COLO829 (cell line): ENCODE measurements around the gene ABO.
"Not testable (repeated sequence)": the region's sequence is repeated elsewhere in the genome, so short reads cannot be mapped to it uniquely, and the experiment has no call there.

ENCODE experiments used
- DNase-seq: peaks from one replicate; pipeline ENCODE4 v3.0.0; 2012; ENCODE audit warnings: low spot score

Gene ABO

DNA sequence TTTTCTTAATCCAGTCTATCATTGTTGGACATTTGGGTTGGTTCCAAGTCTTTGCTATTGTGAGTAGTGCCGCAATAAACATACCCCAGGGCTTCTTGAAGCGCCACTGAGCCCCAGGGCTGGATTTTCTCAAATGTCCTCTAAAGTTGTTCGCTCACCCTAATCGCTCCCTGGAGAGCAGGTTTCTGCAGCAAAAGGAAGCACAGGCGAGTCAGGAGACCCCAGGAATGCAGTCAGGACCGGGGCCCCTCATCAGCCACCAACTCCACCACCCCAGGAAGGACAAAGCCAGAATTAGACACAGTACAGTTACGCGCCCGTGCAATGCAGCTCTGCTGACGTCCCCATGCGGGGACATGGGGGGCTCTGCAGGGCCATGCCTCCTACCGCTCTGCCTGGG, 50.2 kb downstream of the ABO start:
- no peak for DNase-seq

DNA sequence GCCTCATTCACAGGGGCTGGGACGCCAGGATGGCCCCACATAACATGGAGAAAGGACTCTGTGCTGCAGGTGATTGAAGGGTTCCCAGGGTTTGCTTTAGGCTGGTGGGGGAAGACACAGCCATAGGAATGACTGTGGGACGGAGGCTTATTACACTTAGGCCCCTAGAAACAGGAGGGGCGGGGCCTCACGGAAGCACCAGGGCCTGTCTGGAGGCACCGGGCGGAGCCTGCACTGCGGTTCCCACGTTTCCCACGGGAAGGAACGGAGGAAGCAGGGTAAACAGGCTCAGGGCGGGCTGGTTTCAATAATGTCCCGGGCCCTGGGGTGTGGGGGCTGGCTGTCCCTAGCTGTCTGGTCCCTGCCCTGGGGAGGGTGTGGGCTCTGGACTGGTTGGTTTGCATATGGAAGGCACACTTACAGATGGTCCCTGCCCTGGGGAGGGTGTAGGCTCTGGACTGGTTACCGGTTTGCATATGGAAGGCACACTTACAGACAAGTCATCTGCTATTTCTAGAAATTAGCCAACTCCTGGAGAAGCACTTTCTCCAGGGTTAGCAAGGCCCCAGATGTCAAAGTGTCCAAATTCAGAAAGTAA, 51.7 kb downstream of the ABO start:
- DNase-seq = not testable (repeated sequence)

GRCh38 chr9:133221994-133222393, 53.0 kb downstream of the ABO start:
- not testable (repeated sequence) for DNase-seq

GRCh38 chr9:133221177-133221809, 53.7 kb downstream of the ABO start:
- no peak for DNase-seq

- not testable (repeated sequence) for DNase-seq
Measured at GRCh38 chr9:133218049-133218975, 56.7 kb downstream of the ABO start.

DNA sequence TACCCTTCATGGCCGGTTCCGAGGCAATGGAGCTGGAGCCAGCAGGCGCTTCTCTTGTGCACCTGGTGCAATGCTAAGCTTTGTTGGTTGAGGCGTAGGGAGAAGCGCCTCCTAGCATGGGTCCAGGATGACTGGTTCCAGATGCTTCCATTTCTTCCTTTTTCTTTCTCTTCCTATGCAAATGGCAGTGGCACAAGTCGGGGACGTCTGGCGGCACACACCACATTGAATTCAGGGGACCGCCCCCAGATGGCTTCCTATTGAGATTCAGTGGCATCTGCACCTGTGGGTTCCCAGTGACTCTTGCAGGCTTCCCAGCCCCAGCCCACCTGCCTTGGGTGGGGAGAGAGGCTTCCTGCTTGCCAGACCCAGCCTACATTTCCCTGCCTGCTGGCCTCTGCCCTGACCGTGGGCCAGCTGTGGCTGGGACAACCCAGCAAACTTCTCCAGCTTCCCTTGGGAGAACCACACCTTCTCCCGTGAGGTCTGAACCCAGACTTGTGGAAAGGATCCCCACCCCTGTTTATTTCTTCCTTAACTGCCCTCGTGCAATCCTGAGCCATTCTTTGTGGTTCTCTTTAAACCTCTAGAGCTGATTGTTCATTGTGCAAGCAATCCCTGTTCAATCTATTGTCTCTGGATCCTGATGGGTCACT, 57.5 kb downstream of the ABO start:
- not testable (repeated sequence) for DNase-seq

DNA sequence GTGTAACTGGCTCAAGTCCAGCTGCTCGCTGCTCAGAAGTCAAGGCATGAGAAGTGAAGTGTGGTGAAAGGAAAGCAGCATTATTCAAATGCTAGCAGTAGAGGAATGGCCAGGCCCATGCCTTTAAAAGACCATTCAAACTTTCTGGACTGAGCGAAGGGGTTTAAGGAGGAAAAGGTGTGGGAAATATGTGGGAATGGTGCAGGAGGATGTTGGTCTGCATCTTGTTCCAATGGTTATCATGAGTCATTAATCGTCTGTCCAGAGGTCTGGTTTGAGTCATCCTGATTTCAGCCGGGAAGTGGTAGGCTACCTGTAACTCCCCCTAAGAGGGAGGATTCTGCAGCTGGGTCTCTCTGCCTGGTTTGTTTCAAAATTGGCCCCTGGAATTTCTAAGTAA, 60.7 kb downstream of the ABO start:
- DNase-seq = not testable (repeated sequence)

- DNase-seq = no peak
Measured at GRCh38 chr9:133210609-133211008, 64.4 kb downstream of the ABO start.

DNA sequence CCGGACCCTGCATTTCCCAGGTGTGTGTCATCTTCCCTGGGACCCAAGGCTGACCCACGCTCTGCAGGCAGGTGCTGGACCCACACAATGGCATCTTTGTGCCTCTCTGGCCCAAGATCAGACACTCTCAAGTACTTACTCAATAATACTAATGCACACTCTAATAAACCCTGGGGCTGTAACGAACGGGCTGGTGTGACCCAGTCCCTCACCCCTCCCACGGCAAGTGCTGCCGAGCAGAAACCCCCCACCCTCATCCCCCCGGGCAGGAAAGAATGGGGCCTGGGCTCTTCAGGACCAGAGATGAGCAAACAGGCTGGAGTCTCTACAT, 64.8 kb downstream of the ABO start:
- DNase-seq = no peak

GRCh38 chr9:133209327-133210201, 65.4 kb downstream of the ABO start:
- not testable (repeated sequence) for DNase-seq

- DNase-seq = not testable (repeated sequence)
Measured at GRCh38 chr9:133208880-133209300, 66.1 kb downstream of the ABO start, which contains the start of gene OBP2B. Gene OBP2B (minus strand): TSS chr9:133209250. CDS start chr9:133209199, 51 bp downstream.

- DNase-seq = not testable (repeated sequence)
Measured at GRCh38 chr9:133208171-133208879, 66.7 kb downstream of the ABO start.

DNA sequence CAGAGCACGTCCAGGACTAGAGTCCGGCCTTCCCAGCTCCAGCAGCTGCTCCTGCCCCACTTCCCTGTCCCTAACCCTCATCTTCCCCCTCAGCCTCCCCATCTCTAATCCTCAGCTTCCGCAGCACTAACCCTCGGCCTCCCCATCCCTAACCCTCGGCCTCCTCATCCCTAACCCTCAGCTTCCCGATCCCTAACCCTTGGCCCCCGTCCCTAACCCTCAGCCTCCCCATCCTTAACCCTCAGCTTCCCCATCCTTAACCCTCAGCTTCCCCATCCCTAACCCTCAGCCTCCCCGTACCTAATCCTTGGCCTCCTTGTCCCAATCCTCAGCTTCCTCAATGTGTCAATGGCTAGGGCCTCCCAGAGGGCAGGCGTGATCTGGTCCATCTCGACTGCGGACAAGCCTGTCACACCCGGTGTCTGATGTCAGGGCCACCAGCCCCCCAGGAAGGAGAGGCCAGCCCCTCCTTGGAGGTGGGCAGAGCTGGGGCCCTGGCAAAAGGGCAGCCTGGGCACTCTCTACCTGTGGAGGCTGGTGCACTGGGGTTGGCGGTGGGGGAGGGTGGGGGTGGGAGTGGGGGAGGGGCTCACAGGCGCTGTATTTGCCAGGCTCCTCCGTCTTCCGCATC, 67.3 kb downstream of the ABO start:
- DNase-seq = no peak

DNA sequence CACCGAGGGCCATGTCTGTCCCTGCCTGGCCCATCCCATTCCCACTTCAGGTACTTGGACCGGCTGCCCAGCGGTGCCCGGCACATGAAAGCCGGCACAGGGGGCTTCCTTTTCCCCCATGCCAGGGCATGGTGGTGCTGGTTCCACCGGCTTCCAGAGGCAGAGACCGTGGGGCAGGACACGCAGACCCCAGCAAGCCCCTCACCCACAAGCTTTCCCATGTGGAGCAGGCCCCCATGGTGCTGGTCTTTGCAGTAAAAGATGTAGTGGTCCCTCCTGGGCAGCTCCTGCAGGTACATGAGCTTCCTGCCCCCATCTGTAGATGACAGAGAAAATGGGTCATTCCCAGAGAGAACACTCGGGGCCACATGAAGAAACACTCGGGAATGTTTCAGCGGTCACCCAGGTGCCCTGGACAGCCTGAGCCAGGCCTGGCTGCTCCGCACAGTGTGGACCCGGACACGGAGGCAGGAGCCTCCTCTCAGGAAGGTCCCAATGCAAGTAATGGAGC, 67.9 kb downstream of the ABO start:
- DNase-seq = no peak

GRCh38 chr9:133205996-133206931, 68.7 kb downstream of the ABO start:
- no peak for DNase-seq

- DNase-seq = not testable (repeated sequence)
Measured at GRCh38 chr9:133205481-133205887, 69.5 kb downstream of the ABO start.
